Measurements from ENCODE around the gene EFEMP1.

EFEMP1 gene

GRCh38 chr2:55896633-55897032, 26.9 kb downstream of the EFEMP1 start:
- DNase-seq, result no peak

- no peak for DNase-seq
These were observed 28.9 kb downstream of the EFEMP1 start for GRCh38 chr2:55894720-55895119.

DNA sequence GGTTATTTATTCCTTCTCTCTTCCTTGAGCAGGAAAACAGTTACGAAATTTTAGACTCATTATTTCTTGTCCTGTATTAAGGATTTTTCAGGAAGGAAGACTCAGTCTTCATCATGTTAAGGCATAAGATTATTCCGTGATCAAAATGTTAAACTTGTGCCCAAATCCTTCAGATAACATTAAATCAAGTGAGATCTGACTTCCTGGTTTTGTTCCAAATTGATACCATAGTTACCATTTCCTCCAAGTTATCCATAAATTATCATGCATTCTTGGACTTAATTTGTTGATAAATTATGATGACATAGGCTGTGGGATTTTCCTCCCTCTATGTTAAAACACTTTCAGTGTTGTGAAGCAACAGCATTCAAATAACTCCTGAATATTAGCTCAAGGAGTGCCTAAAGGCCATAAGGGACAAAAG, 31.9 kb downstream of the EFEMP1 start:
- no peak for DNase-seq

DNA sequence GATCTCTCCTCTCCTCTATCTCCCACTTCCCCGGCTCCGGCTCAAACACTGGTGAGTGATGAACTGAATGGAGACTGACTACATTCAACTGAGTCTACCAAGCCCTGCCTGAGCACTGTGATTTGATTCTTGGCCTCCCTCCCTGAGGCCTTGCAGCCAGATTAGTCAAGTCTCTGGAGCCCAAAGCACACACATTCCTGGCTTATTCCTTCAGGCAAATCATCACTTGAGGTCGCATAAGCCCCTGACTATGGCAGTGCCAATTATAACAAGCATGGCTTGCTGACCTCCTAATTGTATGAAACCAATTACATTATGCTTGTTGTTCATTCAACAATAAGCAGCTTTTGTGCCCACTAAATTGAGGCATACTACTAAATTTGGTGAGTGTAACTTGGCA, 34.6 kb downstream of the EFEMP1 start:
- no peak for DNase-seq

DNA sequence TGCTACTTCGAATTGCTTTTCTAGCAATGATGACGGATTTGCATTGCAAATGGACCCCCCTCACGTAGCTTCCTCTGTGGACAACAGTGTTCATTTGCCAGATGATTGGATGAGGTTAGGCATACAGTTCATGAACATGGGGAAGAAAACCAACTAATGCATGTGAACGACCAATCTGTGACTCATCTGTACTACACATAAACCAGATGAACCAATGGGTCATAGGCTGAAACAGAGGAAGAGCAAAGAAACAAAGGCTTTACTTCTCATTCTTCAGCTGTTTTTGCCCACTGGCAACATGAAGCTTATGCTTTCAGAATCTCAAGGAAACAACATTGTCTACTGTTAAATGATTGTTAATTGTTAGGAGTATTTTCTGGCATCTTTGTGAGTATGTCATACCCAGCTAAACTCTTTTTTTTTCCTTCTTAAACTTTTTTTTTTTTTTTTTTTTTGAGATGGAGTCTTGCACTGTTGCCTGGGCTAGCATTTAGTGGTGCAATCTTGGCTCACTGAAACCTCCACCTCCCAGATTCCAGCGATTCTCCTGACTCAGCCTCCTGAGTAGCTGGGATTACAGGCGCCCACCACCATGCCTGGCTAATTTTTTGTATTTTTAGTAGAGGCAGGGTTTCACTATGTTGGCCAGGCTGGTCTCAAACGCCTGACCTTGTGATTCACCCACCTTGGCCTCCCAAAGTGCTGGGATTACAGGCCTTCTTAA, 35.5 kb downstream of the EFEMP1 start:
- DNase-seq, result no peak

DNA sequence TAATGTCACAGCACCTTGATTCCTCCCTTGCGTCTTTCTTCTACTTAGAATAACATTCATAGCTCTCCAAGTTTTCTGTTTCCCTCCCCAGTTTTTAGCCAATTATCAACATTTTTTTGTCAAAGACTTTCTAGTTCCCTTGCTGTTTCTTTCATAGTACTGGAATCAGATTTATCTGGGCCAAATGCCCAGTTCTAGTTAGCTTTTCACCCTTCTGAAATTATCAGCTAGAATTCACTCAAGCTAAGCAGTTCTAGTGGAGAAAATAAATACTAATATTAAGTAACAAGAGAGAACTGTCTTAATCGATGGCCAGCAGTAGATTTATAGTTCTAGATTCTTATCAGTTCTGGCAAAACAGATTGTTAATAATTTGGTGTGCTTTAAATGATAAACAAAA, 36.2 kb downstream of the EFEMP1 start:
- DNase-seq, result no peak

GRCh38 chr2:55885944-55886281, 37.7 kb downstream of the EFEMP1 start:
- no peak for DNase-seq

GRCh38 chr2:55885127-55885943, 38.2 kb downstream of the EFEMP1 start:
- no peak for DNase-seq

DNA sequence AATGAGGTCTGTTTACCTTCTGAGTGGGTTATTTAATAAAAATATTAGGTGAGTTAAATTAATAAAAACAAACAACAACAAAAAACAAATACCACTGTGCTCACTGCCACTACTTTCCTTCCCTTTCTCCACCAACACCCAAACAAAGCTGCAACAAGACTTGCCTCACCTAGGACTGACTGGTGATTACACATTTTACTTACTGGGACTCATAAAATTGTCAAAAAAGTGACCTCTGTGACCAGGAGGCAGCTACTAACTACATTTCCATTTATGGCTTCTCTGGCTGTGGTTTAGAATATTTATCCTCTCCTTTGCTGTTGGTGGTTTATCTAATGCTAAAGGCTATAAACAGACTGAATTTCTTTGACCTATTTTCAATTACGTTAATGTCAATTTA, 39.8 kb downstream of the EFEMP1 start:
- DNase-seq, result no peak

DNA sequence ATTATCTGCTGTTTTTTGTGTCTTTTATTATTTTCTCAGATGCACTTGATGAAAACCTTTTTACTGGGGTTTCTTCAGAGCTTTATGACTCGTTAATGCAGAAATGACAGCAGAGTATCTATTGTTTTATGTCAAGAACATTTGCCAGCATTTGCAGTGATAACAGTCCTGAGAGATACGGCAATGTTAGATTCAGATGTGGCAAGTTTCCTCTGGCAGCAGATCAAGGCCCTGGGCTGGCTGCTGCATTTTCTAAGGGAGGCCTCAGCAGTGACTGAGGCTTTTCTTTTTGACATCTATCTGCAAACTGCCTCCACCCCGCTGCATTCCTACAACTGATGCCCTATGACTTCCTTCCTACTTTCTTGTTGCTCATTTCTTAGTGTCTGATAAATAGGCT, 40.2 kb downstream of the EFEMP1 start:
- no peak for DNase-seq

DNA sequence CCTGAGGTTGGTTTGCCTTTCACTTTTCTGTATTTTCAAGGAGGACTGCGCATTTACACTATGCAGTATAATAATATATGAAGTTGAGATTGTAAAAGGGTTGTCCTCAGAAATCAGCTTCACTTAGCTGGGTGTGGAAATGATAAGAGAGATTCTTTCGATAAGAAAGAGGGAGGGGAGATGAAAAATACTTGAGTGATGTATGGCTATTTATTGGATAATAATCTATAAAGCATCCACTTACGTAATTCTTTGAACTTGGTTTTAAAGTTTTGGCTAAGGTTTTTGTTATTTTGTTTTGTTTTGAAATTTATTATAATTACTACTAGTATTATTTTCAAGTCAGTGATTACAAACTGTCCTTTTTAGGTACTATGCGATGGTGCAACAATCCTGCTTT, 40.6 kb downstream of the EFEMP1 start:
- DNase-seq, result no peak

GRCh38 chr2:55880416-55881143, 43.0 kb downstream of the EFEMP1 start:
- DNase-seq, result no peak

GRCh38 chr2:55879976-55880375, 43.6 kb downstream of the EFEMP1 start:
- DNase-seq, result no peak

DNA sequence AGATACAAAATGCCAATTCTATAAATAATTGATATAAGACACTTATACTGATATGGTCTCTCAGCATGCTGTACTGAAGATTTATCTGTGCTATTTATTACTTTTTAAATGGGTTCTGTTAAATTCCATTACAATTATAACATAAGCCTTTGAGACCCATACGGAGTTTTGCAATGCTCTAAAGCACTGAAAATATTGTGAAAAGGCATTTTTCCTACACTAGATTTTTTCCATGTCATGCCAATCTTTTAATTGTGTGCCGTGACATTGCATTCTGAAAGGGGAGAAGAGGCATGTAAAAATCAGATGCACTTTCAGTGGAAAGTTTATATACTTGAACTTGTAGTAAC, 46.5 kb downstream of the EFEMP1 start:
- DNase-seq, result no peak

- no peak for DNase-seq
These were observed 47.0 kb downstream of the EFEMP1 start for GRCh38 chr2:55876429-55877086.

- no peak for DNase-seq
These were observed 48.0 kb downstream of the EFEMP1 start for GRCh38 chr2:55875434-55876135.

DNA sequence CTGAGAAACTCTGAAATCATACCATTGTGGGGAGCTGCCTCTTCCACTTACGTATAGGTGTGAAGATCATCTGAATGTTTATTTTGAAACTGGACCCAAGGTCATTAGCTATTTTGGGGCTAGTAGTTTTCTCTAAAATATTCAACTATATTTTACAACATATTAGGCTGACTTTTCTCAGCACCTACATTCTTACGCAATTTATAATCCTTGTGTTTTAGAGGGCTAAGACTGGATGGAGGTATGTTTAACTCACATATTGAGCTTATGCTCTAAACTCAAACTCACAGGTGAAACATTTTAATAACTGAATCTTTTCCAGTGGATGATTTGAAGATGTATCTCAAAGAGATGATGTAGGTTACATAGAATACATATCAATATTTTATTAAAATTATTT, 49.2 kb downstream of the EFEMP1 start:
- no peak for DNase-seq

GRCh38 chr2:55871637-55872036, 51.9 kb downstream of the EFEMP1 start:
- no peak for DNase-seq

DNA sequence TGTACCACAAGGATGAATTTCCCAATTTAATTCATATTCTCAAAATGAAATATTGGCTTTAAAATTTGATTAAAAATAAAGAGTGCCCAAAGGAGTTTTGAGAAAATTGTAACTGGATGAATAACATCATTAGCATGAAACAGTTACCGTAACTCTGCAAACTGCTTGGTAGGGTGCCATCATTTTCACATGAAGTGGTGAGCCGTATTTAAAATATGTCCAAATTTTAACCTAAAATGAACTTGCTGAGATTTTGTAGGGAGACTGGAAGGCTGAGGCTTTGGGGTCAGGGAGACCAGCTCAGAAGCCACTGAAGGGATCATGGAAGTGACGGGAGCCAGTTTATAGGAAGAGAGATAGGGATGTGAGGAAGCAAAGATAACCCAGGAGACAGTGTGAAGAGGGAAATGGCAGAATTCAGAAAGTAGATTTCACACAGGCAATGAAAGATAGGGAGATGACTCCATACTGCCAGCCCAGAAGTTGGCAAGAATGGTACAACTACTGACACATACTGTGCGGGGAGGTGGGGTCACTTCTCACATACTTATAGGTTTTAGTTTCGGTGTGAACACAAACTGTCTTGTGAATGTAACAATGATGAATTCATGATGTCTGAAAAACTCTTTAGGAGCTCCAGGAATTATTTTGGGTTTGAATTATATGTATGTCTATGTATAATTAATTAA, 53.8 kb downstream of the EFEMP1 start:
- no peak for DNase-seq

DNA sequence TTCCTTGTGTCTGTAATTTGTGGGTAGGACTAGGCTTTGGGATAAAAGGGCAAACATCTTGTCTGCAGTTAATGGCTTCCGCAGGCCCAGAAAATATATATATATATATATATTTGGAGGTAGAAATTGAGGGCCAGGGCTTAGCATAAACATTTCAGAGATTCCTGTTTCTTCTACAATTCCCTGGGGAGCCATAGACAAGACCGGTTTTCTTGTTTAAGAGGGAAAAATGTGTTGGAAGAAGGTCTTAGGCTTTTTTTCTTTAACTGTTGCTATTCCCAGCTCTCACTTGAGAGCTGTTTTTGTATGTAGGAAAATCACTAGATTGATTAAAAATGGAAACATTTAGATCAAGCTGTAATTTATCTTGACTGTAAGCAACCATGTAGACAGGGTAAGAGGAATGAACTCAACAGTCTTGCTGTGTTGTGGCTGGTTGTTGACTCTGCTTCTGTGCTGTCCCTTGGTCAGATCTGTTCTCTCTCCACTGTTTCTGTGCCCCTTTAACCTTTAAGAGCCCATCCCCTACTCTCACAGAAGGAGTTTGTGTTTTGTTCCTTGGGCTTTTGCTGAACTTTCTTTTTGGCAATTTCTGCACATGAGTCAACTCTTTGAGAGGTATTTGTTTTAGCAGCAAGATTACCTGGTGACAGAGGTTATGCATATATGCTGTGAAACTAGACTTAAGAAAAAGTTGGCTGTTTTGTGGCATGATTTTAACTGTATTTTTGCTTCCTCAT, 58.3 kb downstream of the EFEMP1 start:
- no peak for DNase-seq

DNA sequence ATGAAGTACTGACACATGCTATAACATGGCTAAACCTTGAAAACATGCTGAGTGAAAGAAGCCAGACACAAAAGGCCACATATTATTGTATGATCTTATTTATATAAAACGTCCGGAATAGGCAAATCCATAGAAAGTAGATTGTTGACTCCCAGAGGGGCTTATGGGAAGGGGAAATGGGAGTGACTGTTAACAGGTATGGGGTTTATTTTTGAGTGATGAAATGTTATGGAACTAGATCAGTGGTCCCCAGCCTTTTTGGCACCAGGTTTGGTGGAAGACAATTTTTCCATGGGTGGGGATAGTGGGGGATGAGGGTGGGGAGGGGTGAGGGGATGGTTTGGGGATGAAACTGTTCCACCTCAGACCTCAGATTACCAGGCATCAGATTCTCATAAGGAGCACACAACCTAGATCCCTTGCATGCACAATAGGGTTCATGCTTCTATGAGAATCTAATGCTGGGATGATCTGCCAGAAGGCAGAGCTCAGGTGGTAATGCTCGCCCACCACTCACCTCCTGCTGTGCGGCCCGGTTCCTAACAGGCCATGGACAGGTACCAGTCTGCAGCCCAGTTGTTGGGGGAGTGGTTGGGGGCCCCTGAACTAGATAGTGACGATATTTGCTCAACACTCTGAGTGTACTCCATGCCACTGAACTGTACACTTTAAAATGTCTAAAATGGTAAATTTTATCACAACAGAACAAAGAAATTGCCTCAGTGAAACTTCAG, 59.1 kb downstream of the EFEMP1 start:
- DNase-seq, result no peak
